Endothelial cell of umbilical vein (primary cell): ENCODE data around the gene NTRK1. TPM values are rescaled to one million over a fixed set of nuclear protein-coding genes. Genes with fewer than 3 reads are reported as not detected.

Experiments used
- BruUV-seq: library from RNA; stranded (reverse); fragments of 400-500 nt; replicated peaks from 2 replicates; lab custom pipeline; 2021; lab: Mats Ljungman, UMichigan
- CTCF ChIA-PET: fragments of 300-600, 350-600 bp; sonication (Branson Sonifier 250); formaldehyde crosslinking; loops from one replicate; lab custom pipeline; 2021; ENCODE audit warnings: antibody characterized with exemption, inconsistent platforms; lab: Charles Lee
- POLR2A ChIA-PET: fragments of 300-600, 350-600 bp; sonication (Branson Sonifier 250); formaldehyde crosslinking; loops from one replicate; lab custom pipeline; 2021; ENCODE audit warnings: antibody characterized with exemption, inconsistent platforms; lab: Charles Lee
- DNase-seq: peaks from one replicate; pipeline ENCODE4 v3.0.0-alpha.2; 2011; ENCODE audit warnings: low read depth, low spot score
- FAIRE-seq: peaks from 2 replicates; lab custom pipeline; 2011; peaks lifted over from hg19 to GRCh38; lab: Jason Lieb, UNC
- H2AFZ ChIP-seq: 2 replicates; pipeline ENCODE4 v1.6.0; 2012; ENCODE audit warnings: low read depth, low read length, control low read depth, inconsistent platforms
- H3K27ac ChIP-seq: 2 replicates; pipeline ENCODE4 v1.5.1; 2011; ENCODE audit warnings: low read depth, mild to moderate bottlenecking, control low read depth, low read length, moderate library complexity; ENCODE audit not compliant: insufficient read depth
- H3K27me3 ChIP-seq, 2 experiments: 2 replicates each; pipeline versions ENCODE4 v1.6.0 to v1.6.1; 2011; ENCODE audit warnings: low read length in 2 of 2, mixed read lengths in 1 of 2; ENCODE audit not compliant: control insufficient read depth in 2 of 2, insufficient read depth in 2 of 2
- H3K36me3 ChIP-seq, 2 experiments: 2 replicates in 1 of 2; 3 replicates in 1 of 2; pipeline ENCODE4 v1.5.1; 2011; ENCODE audit warnings: low read length in 2 of 2, mild to moderate bottlenecking in 1 of 2, moderate library complexity in 1 of 2; ENCODE audit not compliant: control insufficient read depth in 2 of 2, insufficient read depth in 2 of 2; ENCODE audit errors: extremely low read depth in 1 of 2
- H3K4me1 ChIP-seq: 3 replicates; pipeline ENCODE4 v1.5.1; 2011; ENCODE audit warnings: mild to moderate bottlenecking, low read length; ENCODE audit not compliant: control insufficient read depth, insufficient read depth; ENCODE audit errors: extremely low read depth
- H3K4me2 ChIP-seq: 2 replicates; pipeline ENCODE4 v1.6.1; 2011; ENCODE audit warnings: low read length, control low read depth, mixed read lengths; ENCODE audit not compliant: insufficient read depth
- H3K4me3 ChIP-seq, 3 experiments: fragments of 200-600 bp in 1 of 3; sonication (generic), shearing (Covaris generic) in 1 of 3; replicated peaks in 1 of 3; 2 replicates each; pipeline ENCODE4 v1.5.1; 2011 to 2016; ENCODE audit warnings: control low read depth in 3 of 3, low read length in 3 of 3, mild to moderate bottlenecking in 2 of 3, inconsistent platforms in 1 of 3, low read depth in 1 of 3, moderate library complexity in 1 of 3; ENCODE audit not compliant: insufficient read depth in 1 of 3
- H3K79me2 ChIP-seq: 2 replicates; pipeline ENCODE4 v1.6.0; 2012; ENCODE audit warnings: low read length, inconsistent platforms; ENCODE audit not compliant: control insufficient read depth, insufficient read depth
- H3K9ac ChIP-seq: replicated peaks from 2 replicates; pipeline ENCODE3; 2011; ENCODE audit warnings: low read length, control low read depth; ENCODE audit not compliant: insufficient read depth; ENCODE audit errors: extremely low read depth
- H3K9me1 ChIP-seq: replicated peaks from 3 replicates; pipeline ENCODE4 v1.6.0; 2011; ENCODE audit warnings: mild to moderate bottlenecking, low read length; ENCODE audit not compliant: control insufficient read depth, insufficient read depth; ENCODE audit errors: extremely low read depth
- H3K9me3 ChIP-seq: replicated peaks from 2 replicates; pipeline ENCODE4 v1.5.1; 2012; ENCODE audit warnings: low read length, inconsistent platforms; ENCODE audit not compliant: control insufficient read depth, insufficient read depth
- H4K20me1 ChIP-seq: replicated peaks from 2 replicates; pipeline ENCODE3; 2011; ENCODE audit warnings: mild to moderate bottlenecking, low read length; ENCODE audit not compliant: control insufficient read depth, insufficient read depth; ENCODE audit errors: extremely low read depth
- CTCF ChIP-seq, 2 donors: IDR thresholded peaks; 1 replicate in 1 of 2; 2 replicates in 1 of 2; pipeline ENCODE4 v1.5.1; 2011; ENCODE audit warnings: low read length in 2 of 2, mild to moderate bottlenecking in 2 of 2, moderate library complexity in 2 of 2, control low read depth in 1 of 2, inconsistent platforms in 1 of 2, low read depth in 1 of 2; ENCODE audit not compliant: insufficient read depth in 1 of 2; ENCODE audit errors: extremely low read depth in 1 of 2
- EZH2 ChIP-seq: IDR thresholded peaks from 2 replicates; pipeline ENCODE4 v1.6.1; 2012; ENCODE audit warnings: borderline replicate concordance, low read depth, mild to moderate bottlenecking, moderate library complexity, low read length, inconsistent platforms; ENCODE audit not compliant: severe bottlenecking
- FOS ChIP-seq: IDR thresholded peaks from 2 replicates; pipeline ENCODE4 v1.6.1; 2011; ENCODE audit warnings: mild to moderate bottlenecking, low read length, moderate library complexity, borderline replicate concordance; ENCODE audit not compliant: insufficient read depth
- GATA2 ChIP-seq: IDR thresholded peaks from 2 replicates; pipeline ENCODE4 v1.7.0; 2011; ENCODE audit warnings: low read depth, mild to moderate bottlenecking, moderate library complexity, mixed read lengths, low read length; ENCODE audit not compliant: insufficient read length, insufficient read depth
- JUN ChIP-seq: IDR thresholded peaks from 2 replicates; pipeline ENCODE4 v1.6.1; 2011; ENCODE audit warnings: borderline replicate concordance, low read depth; ENCODE audit not compliant: insufficient read length, insufficient read depth
- MAX ChIP-seq: IDR thresholded peaks from 2 replicates; pipeline ENCODE4 v1.6.1; 2011; ENCODE audit not compliant: insufficient read depth, insufficient read length
- MYC ChIP-seq: IDR thresholded peaks from one replicate; pipeline ENCODE4 v1.6.1; 2011; ENCODE audit warnings: mild to moderate bottlenecking, low read depth, low read length
- POLR2A ChIP-seq: IDR thresholded peaks from 2 replicates; pipeline ENCODE4 v1.6.1; 2012; ENCODE audit warnings: low read depth, mild to moderate bottlenecking, control low read depth, low read length
- POLR2AphosphoS5 ChIP-seq: IDR thresholded peaks from 2 replicates; pipeline ENCODE4 v1.6.1; 2012; ENCODE audit warnings: low read depth, mild to moderate bottlenecking, control low read depth, low read length, moderate library complexity; ENCODE audit not compliant: insufficient read depth
- dilution Hi-C: fragments of 300-500 bp; cut with MboI; formaldehyde crosslinking; loops from one replicate; pipeline ENCODE4 v1.15.0; 2019; ENCODE audit warnings: low sequenced_read_pairs; ENCODE audit not compliant: extremely low pct_ligation_motif_present
- intact Hi-C: fragments of 100-400 bp; cut with micrococcal nuclease; formaldehyde crosslinking; loops from one replicate; pipeline ENCODE4 v1.10.0; 2022
- polyA plus RNA-seq, 4 experiments: library from polyadenylated mRNA; depleted of rRNA in 3 of 4; stranded (reverse) in 3 of 4; unstranded in 1 of 4; fragments of >200 nt; gene quantifications; 2 replicates each; pipeline versions ENCODE4 v1.2.1 to v1.2.3, GENCODE V29; 2011 to 2012; ENCODE audit warnings: missing spikeins in 1 of 4
- total RNA-seq: library from RNA; stranded (reverse); gene quantifications from 2 replicates; pipeline ENCODE4 v1.2.3, GENCODE V29; 2021

The NTRK1 gene
- total and polyA plus RNA-seq, 2 donors (not counting 3 experiments of a cell fraction or from before 2014, with no cell fraction given): 0.07 TPM; not detected in 1

- Histone ChIP-seq H3K36me3 (no peaks in the 10 kb centered on the region), H3K9me1 (no peaks in the 10 kb centered on the region), H3K9ac (no peak overlapping the region), H3K9me3 (no peaks in the 10 kb centered on the region), H2AFZ (no peak overlapping the region), H3K27ac (no peak overlapping the region), H3K4me3 (no peak overlapping the region), H3K4me1 (peaks cover 2% of the 10 kb centered on the region), H4K20me1 (no peaks in the 10 kb centered on the region), H3K79me2 (no peaks in the 10 kb centered on the region), H3K27me3 (peaks cover 10 to 23% of the 10 kb centered on the region in 2 experiments), H3K4me2 (no peak overlapping the region)
- BruUV-seq: no TSS peak
- ChIA-PET POLR2A (no interaction called here), CTCF (interaction anchor here (2.0 kb wide), 1 partner anchor 45 kb away, joined by 5 read pairs; no protein-coding TSS in a partner anchor)
- FAIRE-seq (no peak), DNase-seq (no peak)
- intact Hi-C loops (no loop called here), dilution Hi-C loops (no loop called here)
- TF ChIP-seq CTCF (IDR thresholded peaks at IDR 0.05; ENCODE audit: extremely low read depth in 1 of 2, insufficient read depth in 1 of 2, low read depth in 1 of 2, low read length in 2 of 2) (no peak), FOS (no peak), POLR2A (no peak), POLR2AphosphoS5 (no peak), EZH2 (no peak), MAX (no peak), GATA2 (no peak), JUN (no peak), MYC (no peak)
These were observed 21.9 kb downstream of the NTRK1 start for GRCh38 chr1:156882543-156882942.
